Thyroid gland (tissue), 4 donors: ENCODE measurements around the gene TNIP2. TPM values are rescaled to one million over a fixed set of nuclear protein-coding genes. Genes with fewer than 3 reads are reported as not detected.
A peak's percentile ranks its signal among the peaks of the same experiment; 100 is the strongest.
"Not testable (repeated sequence)": the region's sequence is repeated elsewhere in the genome, so short reads cannot be mapped to it uniquely, and the experiment has no call there.

Experiments used
- DNase-seq, 2 donors: peaks; one replicate each; pipeline ENCODE4 v3.0.0-alpha.2; 2019
- H3K27ac ChIP-seq, 3 donors: fragments of 200-600 bp; sonication (generic); 1 replicate in 2 of 3; 2 replicates in 1 of 3; pipeline ENCODE4 v1.5.1; 2016 to 2019; ENCODE audit warnings: mild to moderate bottlenecking in 1 of 3, moderate library complexity in 1 of 3
- H3K27me3 ChIP-seq: fragments of 200-600 bp; sonication (generic); one replicate; pipeline ENCODE4 v1.5.1; 2019
- H3K36me3 ChIP-seq, 2 donors: fragments of 200-600 bp; sonication (generic); one replicate each; pipeline ENCODE4 v1.5.1; 2016 to 2019
- H3K4me1 ChIP-seq, 2 donors: fragments of 200-600 bp; sonication (generic); one replicate each; pipeline ENCODE4 v1.5.1; 2017 to 2019
- H3K4me3 ChIP-seq, 3 donors: fragments of 200-600 bp; sonication (generic); replicated peaks in 1 of 3; 1 replicate in 2 of 3; 2 replicates in 1 of 3; pipeline ENCODE4 v1.5.1; 2016; ENCODE audit warnings: mild to moderate bottlenecking in 1 of 3
- H3K9me3 ChIP-seq: fragments of 200-600 bp; sonication (generic); one replicate; pipeline ENCODE4 v1.5.1; 2017
- POLR2A ChIP-seq, 2 donors: fragments of 450-650 bp; IDR thresholded peaks; one replicate each; pipeline ENCODE4 v1.6.1; 2017; ENCODE audit warnings: antibody characterized with exemption in 2 of 2, mild to moderate bottlenecking in 2 of 2, moderate library complexity in 1 of 2
- WGBS, 2 donors: methylation state at CpG; one replicate each; pipeline ENCODE4 v1.1.5; 2017; 5-methylcytosine and 5-hydroxymethylcytosine counted together
- intact Hi-C: fragments of 100-400 bp; cut with DNase I; formaldehyde crosslinking; loops from one replicate; pipeline ENCODE4 v1.15.1; 2023
- total RNA-seq, 4 donors: library from RNA; depleted of rRNA; stranded (reverse); fragments of >200 nt; gene quantifications; one replicate each; pipeline ENCODE4 v1.2.3, GENCODE V29; 2016
- TF ChIP-seq, protein P1 (sequence below), 6 experiments: fragments of 200-600 bp in 3 of 6; fragments of 450-650 bp in 3 of 6; sonication (generic) in 3 of 6; IDR thresholded peaks; one replicate each; pipeline ENCODE4 v1.5.1; 2016 to 2019; ENCODE audit warnings: antibody characterized with exemption in 6 of 6, mild to moderate bottlenecking in 2 of 6, inconsistent platforms in 1 of 6, moderate library complexity in 1 of 6

TNIP2 gene
- total RNA-seq, 4 donors from 2014 or later: 44.7 to 65.4 (median 52.2) TPM

DNA sequence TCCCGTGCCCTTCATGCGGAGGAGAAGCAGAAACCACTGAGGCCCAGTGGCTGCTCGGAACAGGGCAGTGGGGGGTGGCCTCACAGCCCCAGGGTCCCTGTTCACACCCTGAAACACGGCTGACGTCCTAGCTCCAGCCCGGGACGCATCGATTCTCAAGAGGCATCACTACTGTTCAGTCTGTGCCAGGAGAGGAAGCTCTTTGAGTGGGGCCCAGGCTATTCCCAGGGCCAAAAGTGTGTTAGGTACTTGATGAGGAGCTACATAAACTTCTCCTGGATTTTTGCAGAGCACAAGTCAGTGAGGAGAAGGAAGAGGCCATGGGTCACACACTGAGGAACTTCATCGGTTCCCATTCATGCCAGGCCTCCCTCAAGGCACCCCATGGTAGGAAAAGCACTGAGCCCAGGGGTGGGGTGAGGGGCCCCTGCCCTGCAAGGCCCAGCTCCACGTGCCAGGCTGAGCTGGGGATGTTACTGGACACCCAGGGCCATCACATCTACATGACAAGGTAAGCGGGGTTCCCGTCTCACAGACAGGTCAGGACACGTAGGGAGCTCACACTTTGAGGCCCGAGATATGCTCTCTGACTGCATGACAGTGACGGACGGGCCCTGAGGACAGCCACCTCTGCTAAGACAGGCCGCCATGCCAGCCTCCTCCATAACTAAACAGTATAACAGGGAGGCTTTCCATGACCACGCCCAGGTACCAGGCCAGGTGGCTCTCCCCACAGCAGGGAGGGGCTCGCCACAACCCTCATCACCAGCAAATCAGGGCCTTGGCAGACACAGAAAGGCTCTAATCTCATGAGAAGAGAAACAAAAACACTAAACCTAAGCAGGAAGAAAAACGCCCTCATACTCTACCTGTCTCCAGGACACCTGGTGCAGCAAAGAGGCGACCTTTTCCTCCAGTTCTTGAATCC is 12.4 kb downstream of the TNIP2 start:
- Histone ChIP-seq H3K4me3 (no peak overlapping the region), H3K27me3 (no peaks in the 10 kb centered on the region), H3K27ac (peak overlapping the region in 1 of 3 donors; percentile 45), H3K36me3 (peaks cover 40 to 42% of the 10 kb centered on the region in 2 donors), H3K9me3 (no peaks in the 10 kb centered on the region), H3K4me1 (peaks cover 0 to 24% of the 10 kb centered on the region in 2 donors)
- DNase-seq: peak; percentile 25 to 58
- 72 to 81% methylated on average over 18 of the region's 21 CpGs for WGBS, 2 donors
- intact Hi-C loops: no loop called here
- TF ChIP-seq POLR2A (IDR thresholded peaks at IDR 0.05): no peak
- TF ChIP-seq, protein P1, sequence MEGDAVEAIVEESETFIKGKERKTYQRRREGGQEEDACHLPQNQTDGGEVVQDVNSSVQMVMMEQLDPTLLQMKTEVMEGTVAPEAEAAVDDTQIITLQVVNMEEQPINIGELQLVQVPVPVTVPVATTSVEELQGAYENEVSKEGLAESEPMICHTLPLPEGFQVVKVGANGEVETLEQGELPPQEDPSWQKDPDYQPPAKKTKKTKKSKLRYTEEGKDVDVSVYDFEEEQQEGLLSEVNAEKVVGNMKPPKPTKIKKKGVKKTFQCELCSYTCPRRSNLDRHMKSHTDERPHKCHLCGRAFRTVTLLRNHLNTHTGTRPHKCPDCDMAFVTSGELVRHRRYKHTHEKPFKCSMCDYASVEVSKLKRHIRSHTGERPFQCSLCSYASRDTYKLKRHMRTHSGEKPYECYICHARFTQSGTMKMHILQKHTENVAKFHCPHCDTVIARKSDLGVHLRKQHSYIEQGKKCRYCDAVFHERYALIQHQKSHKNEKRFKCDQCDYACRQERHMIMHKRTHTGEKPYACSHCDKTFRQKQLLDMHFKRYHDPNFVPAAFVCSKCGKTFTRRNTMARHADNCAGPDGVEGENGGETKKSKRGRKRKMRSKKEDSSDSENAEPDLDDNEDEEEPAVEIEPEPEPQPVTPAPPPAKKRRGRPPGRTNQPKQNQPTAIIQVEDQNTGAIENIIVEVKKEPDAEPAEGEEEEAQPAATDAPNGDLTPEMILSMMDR (IDR thresholded peaks at IDR 0.05): no peak

DNA sequence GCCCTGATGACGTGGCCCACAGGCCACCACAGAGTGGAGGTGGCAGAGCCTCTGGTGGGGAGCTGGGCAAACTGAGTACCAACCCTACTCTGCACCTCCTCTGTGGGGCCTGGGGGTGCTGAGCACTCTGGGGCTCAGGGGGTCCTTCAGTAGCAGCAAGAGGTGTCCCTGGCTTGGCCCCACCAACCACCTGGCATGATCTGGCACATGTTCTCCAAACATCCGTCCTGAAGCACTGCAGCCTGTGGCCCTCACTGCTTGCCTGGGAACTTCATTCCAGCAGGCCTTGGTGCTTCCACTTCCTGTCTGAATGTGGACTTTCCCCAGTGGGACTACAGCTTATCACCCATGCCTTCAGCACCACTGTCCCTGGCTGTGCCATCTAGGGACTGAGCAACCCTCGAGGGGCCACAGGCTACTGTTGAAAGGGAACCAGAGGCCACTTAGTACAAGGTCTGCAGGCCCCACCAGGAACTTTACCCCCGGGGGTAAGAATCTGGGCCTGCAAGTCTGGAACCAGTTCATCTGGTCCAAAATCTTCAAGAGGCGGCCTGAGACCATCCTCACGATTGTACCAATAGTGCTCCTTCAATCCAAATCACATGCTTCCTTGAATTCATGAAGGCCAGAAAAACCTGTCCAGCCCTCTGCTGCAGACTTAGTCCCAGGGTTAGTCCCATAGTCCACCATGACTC is 13.2 kb downstream of the TNIP2 start:
- DNase-seq: no peak
- Histone ChIP-seq H3K27me3 (no peaks in the 10 kb centered on the region), H3K4me1 (peaks cover 0 to 24% of the 10 kb centered on the region in 2 donors), H3K9me3 (no peaks in the 10 kb centered on the region), H3K27ac (peak overlapping the region in 1 of 3 donors; percentile 45), H3K4me3 (no peak overlapping the region), H3K36me3 (peaks cover 40 to 42% of the 10 kb centered on the region in 2 donors)
- no peak for TF ChIP-seq POLR2A (IDR thresholded peaks at IDR 0.05)
- TF ChIP-seq, protein P1 (IDR thresholded peaks at IDR 0.05): no peak
- WGBS, 2 donors: 70 to 74% methylated on average over 5 to 6 of the region's 6 CpGs
- intact Hi-C loops: no loop called here

DNA sequence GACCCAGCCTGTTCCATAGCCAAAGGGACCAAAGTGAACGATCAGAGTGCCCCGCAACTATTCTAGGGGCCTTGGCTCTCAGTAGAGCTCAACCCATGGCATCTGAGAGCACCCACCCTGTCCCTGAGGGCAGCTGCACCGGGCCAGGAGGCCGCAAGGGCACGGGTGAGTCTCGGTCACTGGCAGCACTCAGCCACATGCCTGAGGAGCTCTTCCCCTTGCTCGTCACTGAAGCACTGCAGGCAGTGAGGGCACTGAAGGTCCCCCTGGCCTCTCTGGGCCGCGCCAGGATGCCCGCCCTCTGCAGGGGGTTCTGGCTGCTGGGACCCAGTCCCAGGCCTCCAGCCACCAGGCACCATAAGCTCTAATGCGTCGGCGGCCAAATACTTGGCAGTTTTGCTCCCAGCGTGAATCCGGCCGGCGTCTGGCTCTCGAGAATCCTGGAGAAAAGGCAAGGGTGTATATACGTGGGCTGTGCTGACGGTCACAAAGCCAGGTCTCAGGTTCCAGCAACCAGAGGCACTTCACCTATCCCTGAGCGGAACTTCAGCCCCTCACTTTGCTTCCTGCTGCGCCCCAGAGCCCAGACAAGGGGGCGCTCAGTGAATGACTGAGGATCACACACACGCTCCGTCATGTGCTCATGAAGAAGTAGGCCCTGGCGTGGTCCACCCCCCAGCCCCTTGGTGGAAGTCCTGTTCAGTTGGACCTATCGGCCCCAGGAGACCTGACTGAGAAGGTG is 13.9 kb downstream of the TNIP2 start:
- H3K27me3 ChIP-seq: no peaks in the 10 kb centered on the region
- 93 to 97% methylated on average over 12 to 15 of the region's 27 CpGs for WGBS, 2 donors
- H3K9me3 ChIP-seq: no peaks in the 10 kb centered on the region
- no peak for DNase-seq
- H3K4me3 ChIP-seq: no peak overlapping the region
- intact Hi-C loops: no loop called here
- no peak overlapping the region for H3K27ac ChIP-seq
- peaks cover 0 to 24% of the 10 kb centered on the region in 2 donors for H3K4me1 ChIP-seq
- TF ChIP-seq, protein P1 (IDR thresholded peaks at IDR 0.05): no peak
- no peak for TF ChIP-seq POLR2A (IDR thresholded peaks at IDR 0.05)
- H3K36me3 ChIP-seq: peaks cover 35 to 36% of the 10 kb centered on the region in 2 donors

DNA sequence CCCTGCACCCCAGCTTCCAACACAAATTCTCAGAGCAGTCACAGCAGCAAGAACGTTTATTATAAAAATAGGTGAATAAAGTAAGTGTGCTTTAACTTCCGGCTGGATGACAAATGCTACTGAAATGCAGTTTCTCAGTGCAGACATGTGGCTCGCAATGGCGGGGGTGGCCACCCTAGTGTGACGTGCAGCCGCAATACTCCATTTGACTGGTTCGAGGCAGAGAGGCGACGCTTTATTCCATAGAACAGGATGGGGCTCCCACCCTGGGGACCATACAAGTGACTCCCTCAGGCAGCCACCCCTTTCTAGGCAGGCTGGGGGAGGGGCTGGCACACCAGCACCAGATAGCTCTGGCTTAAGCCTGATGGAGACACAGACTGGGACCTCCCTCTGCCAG is 14.5 kb downstream of the TNIP2 start:
- 88 to 92% methylated on average over 9 of the region's 9 CpGs for WGBS, 2 donors
- H3K27me3 ChIP-seq: no peaks in the 10 kb centered on the region
- intact Hi-C loops: no loop called here
- no peak overlapping the region for H3K4me3 ChIP-seq
- H3K4me1 ChIP-seq: peaks cover 0 to 22% of the 10 kb centered on the region in 2 donors
- no peak for TF ChIP-seq POLR2A (IDR thresholded peaks at IDR 0.05)
- TF ChIP-seq, protein P1 (IDR thresholded peaks at IDR 0.05): no peak
- H3K27ac ChIP-seq: no peak overlapping the region
- DNase-seq: no peak
- H3K9me3 ChIP-seq: no peaks in the 10 kb centered on the region
- peaks cover 29 to 30% of the 10 kb centered on the region in 2 donors for H3K36me3 ChIP-seq

DNA sequence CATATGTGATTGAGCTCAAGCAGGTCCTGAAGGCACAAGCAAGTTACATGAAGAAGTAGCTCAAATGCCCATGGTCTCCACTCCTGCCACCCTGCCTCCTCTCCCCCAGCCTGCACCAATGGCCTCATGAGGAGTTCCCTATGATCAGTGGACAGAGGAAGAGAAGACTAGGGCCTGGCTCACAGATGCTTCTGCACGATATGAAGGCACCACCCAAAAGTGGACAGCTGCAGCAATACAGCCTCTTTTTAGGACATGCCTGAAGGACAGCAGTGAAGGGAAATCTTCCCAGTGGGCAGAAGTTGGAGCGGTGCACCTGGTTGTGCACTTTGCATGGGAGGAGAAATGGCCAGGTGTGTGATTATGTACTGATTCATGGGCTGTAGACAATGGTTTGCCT is 17.8 kb downstream of the TNIP2 start:
- H3K27me3 ChIP-seq, H3K36me3 ChIP-seq, DNase-seq, intact Hi-C loops, H3K4me1 ChIP-seq, H3K9me3 ChIP-seq, H3K27ac ChIP-seq, H3K4me3 ChIP-seq: not testable (repeated sequence)
- WGBS, 2 donors: 96 to 100% methylated on average over 2 of the region's 2 CpGs
